Mesenchymal stem cell (in vitro differentiated cells and primary cell): ENCODE data around the gene RNF114.

Source experiments
- DNase-seq: peaks from one replicate; pipeline ENCODE4 v3.0.0-alpha.2; 2013
- H2AFZ ChIP-seq: one replicate; pipeline ENCODE4 v1.6.1; 2013; ENCODE audit warnings: low read depth, mild to moderate bottlenecking, control low read depth, inconsistent platforms, low read length, moderate library complexity
- H2AK5ac ChIP-seq: 2 replicates; pipeline ENCODE4 v1.6.1; 2013; ENCODE audit warnings: low read length, moderate library complexity, mild to moderate bottlenecking, inconsistent platforms; ENCODE audit not compliant: severe bottlenecking
- H2BK120ac ChIP-seq: one replicate; pipeline ENCODE4 v1.6.1; 2013; ENCODE audit warnings: low read depth, mild to moderate bottlenecking, inconsistent platforms, low read length, moderate library complexity
- H2BK12ac ChIP-seq, 2 experiments: one replicate each; pipeline ENCODE4 v1.6.1; 2013; ENCODE audit warnings: inconsistent platforms in 2 of 2, low read length in 2 of 2, mild to moderate bottlenecking in 2 of 2, moderate library complexity in 2 of 2, control low read depth in 1 of 2
- H2BK15ac ChIP-seq: one replicate; pipeline ENCODE4 v1.6.1; 2013; ENCODE audit warnings: mild to moderate bottlenecking, low read depth, inconsistent platforms; ENCODE audit not compliant: poor library complexity, severe bottlenecking
- H2BK5ac ChIP-seq: 2 replicates; pipeline ENCODE4 v1.6.1; 2013; ENCODE audit warnings: low read depth, mild to moderate bottlenecking, low read length, control low read depth, inconsistent platforms; ENCODE audit not compliant: poor library complexity, severe bottlenecking
- H3K14ac ChIP-seq, 2 experiments: one replicate each; pipeline ENCODE4 v1.6.1; 2013; ENCODE audit warnings: inconsistent platforms in 2 of 2, low read length in 2 of 2, control low read depth in 1 of 2, mild to moderate bottlenecking in 1 of 2, moderate library complexity in 1 of 2
- H3K18ac ChIP-seq, 2 experiments: one replicate each; pipeline ENCODE4 v1.6.1; 2013; ENCODE audit warnings: inconsistent platforms in 2 of 2, low read length in 2 of 2, control low read depth in 1 of 2, low read depth in 1 of 2, mild to moderate bottlenecking in 1 of 2
- H3K23ac ChIP-seq, 2 experiments: one replicate each; pipeline ENCODE4 v1.6.1; 2013; ENCODE audit warnings: inconsistent platforms in 2 of 2, low read length in 2 of 2, mild to moderate bottlenecking in 2 of 2, moderate library complexity in 2 of 2, control low read depth in 1 of 2
- H3K27ac ChIP-seq: 2 replicates; pipeline ENCODE4 v1.5.1; 2013; ENCODE audit warnings: mild to moderate bottlenecking, moderate library complexity, low read length, control low read depth, inconsistent platforms; ENCODE audit not compliant: poor library complexity, severe bottlenecking
- H3K27me3 ChIP-seq, 2 experiments: 2 replicates each; pipeline versions ENCODE4 v1.6.1 to v1.7.0; 2013; ENCODE audit warnings: low read length in 2 of 2, mild to moderate bottlenecking in 2 of 2, moderate library complexity in 2 of 2, control low read depth in 1 of 2, inconsistent platforms in 1 of 2; ENCODE audit not compliant: control insufficient read depth in 1 of 2, insufficient read depth in 1 of 2
- H3K36me3 ChIP-seq, 2 experiments: 2 replicates each; pipeline versions ENCODE4 v1.6.1 to v1.7.0; 2013; ENCODE audit warnings: low read length in 2 of 2, control low read depth in 1 of 2, inconsistent platforms in 1 of 2, low read depth in 1 of 2, mild to moderate bottlenecking in 1 of 2; ENCODE audit not compliant: insufficient read depth in 2 of 2, control insufficient read depth in 1 of 2
- H3K4ac ChIP-seq, 2 experiments: one replicate each; pipeline ENCODE4 v1.6.1; 2013; ENCODE audit warnings: inconsistent platforms in 2 of 2, low read length in 2 of 2, mild to moderate bottlenecking in 2 of 2, moderate library complexity in 2 of 2, control low read depth in 1 of 2, low read depth in 1 of 2
- H3K4me1 ChIP-seq: 2 replicates; pipeline ENCODE4 v1.6.1; 2013; ENCODE audit warnings: low read depth, low read length, control low read depth; ENCODE audit not compliant: control insufficient read depth, insufficient read depth
- H3K4me2 ChIP-seq: 2 replicates; pipeline ENCODE4 v1.6.1; 2013; ENCODE audit warnings: low read length, mild to moderate bottlenecking, inconsistent platforms; ENCODE audit not compliant: poor library complexity, severe bottlenecking
- H3K4me3 ChIP-seq, 2 experiments: 2 replicates each; pipeline versions ENCODE4 v1.5.1 to v1.7.0; 2013; ENCODE audit warnings: low read length in 2 of 2, mild to moderate bottlenecking in 2 of 2, control low read depth in 1 of 2, low read depth in 1 of 2; ENCODE audit not compliant: insufficient read depth in 1 of 2
- H3K79me1 ChIP-seq: replicated peaks from 2 replicates; pipeline ENCODE4 v1.6.1; 2013; ENCODE audit warnings: mild to moderate bottlenecking, control low read depth, low read length, inconsistent platforms; ENCODE audit not compliant: poor library complexity, severe bottlenecking
- H3K9ac ChIP-seq: 2 replicates; pipeline ENCODE4 v1.7.0; 2013; ENCODE audit warnings: mild to moderate bottlenecking, low read length, moderate library complexity
- H3K9me3 ChIP-seq: 2 replicates; pipeline ENCODE4 v1.7.0; 2013; ENCODE audit warnings: mild to moderate bottlenecking, low read length; ENCODE audit not compliant: control insufficient read depth
- H4K8ac ChIP-seq: one replicate; pipeline ENCODE4 v1.6.1; 2013; ENCODE audit warnings: inconsistent platforms, mild to moderate bottlenecking, low read length, moderate library complexity
- H4K91ac ChIP-seq: one replicate; pipeline ENCODE4 v1.6.1; 2013; ENCODE audit warnings: mild to moderate bottlenecking, low read length, inconsistent platforms
- WGBS: methylation state at CpG from one replicate; pipeline ENCODE4 v1.1.7; 2013; ENCODE audit warnings: mixed read lengths; 5-methylcytosine and 5-hydroxymethylcytosine counted together

Gene RNF114

DNA sequence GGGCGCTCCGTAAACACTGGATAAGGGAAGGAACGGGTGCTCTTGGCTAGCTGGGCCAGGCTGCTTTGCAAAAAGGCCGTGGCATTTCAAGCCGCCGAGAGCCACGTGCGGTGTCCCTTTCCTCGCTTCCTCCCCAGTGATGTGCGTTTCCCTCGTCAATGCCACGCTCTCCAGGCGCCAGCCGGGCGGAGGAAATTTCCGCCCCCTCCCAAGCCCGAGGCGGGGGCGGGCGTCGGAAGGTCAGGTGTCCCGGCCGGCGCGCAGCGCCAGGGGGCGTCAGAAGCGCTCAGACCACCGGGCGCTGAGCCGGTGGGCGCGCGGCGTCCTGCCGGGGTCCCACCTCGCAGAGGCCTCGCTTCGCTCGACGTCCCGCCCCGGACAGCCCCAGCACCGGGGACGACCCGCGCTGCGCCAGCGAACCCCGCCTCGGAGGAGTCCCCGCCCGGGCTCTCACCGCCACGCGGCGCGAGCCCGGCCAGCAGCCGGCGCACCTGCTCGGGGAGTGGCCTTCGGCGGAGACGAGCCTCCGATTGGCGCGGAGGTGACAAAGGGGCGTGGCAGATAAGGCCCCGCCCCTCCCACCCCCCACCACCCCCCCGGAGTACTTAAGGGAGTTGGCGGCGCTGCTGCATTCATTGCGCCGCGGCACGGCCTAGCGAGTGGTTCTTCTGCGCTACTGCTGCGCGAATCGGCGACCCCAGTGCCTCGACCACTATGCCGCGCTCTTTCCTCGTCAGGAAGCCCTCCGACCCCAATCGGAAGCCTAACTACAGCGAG is 46.3 kb downstream of the RNF114 start, which contains the start of gene SNAI1:
SNAI1 (plus strand) TSS at position 635 of the 777 bp plus-strand sequence; CDS start at position 715, 80 bp downstream.
- Histone ChIP-seq H3K27me3 (peaks cover 0 to 5% of the 10 kb centered on the region in 2 experiments), H3K4me3 (peak within 1 kb of the TSS; percentile 69 to 85), H3K27ac (no peak within 1 kb of the TSS), H3K36me3 (peaks cover 0 to 11% of the 10 kb centered on the region in 2 experiments), H2BK5ac (no peak within 1 kb of the TSS), H2AK5ac (peak within 1 kb of the TSS; percentile 44), H4K8ac (no peak within 1 kb of the TSS), H3K4ac (peak within 1 kb of the TSS; percentile 26 to 81), H3K4me2 (peak within 1 kb of the TSS; percentile 91), H3K23ac (peak within 1 kb of the TSS in 1 of 2 experiments; percentile 91), H3K18ac (peak within 1 kb of the TSS; percentile 82 to 94), H3K9ac (peak within 1 kb of the TSS; percentile 87), H2BK120ac (no peak within 1 kb of the TSS), H3K79me1 (peaks cover 13% of the 10 kb centered on the region), H2BK15ac (peak within 1 kb of the TSS; percentile 52), H4K91ac (peak within 1 kb of the TSS; percentile 88), H3K9me3 (no peaks in the 10 kb centered on the region), H3K14ac (peak within 1 kb of the TSS in 1 of 2 experiments; percentile 95), H3K4me1 (peaks cover 46% of the 10 kb centered on the region), H2BK12ac (peak within 1 kb of the TSS in 1 of 2 experiments; percentile 29), H2AFZ (no peak within 1 kb of the TSS)
- WGBS, result 0% methylated on average over 53 of the region's 90 CpGs
- DNase-seq, result peak; percentile 83

DNA sequence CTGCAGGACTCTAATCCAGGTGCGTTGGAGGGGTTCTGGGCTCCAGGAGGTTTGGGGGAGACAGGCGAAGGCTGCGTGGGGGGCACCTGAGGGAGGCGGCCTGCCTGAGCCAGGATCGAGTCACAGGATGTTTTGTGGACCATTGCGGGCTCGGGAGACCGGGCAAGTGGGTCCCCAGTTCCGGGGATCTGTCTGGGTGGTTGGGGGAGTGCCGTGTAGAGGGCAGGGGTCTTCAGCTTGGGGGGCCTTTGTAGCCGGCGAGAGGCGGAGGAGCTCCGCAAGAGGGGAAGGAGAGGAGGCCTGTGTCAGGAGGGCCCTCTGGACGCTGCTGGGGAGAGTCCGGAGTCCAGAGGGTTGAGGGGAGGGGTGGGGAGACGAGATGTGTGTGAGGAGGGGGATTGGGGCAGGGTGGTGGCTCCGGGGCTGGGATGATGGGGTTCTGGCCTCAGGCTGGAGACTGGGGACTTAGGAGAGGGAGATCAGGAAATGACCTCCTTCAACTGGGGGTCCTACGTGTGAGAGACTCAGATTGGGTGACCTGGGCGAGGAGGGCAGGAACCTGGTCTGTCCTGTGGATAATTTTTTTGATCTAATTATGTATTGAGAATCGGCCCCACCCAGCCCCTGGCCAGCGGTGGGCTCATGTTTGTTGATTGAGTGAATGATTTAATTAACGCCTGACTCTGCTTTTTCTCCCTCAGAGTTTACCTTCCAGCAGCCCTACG is 47.1 kb downstream of the RNF114 start:
- H3K36me3 ChIP-seq, result peaks cover 0 to 19% of the 10 kb centered on the region in 2 experiments
- H3K9ac ChIP-seq, result peak overlapping the region; percentile 87
- no peak overlapping the region for H4K8ac ChIP-seq
- H2BK120ac ChIP-seq, result no peak overlapping the region
- peak overlapping the region; percentile 69 to 85 for H3K4me3 ChIP-seq
- H3K4me2 ChIP-seq, result peak overlapping the region; percentile 80
- no peak overlapping the region for H2BK5ac ChIP-seq
- peak overlapping the region; percentile 82 to 94 for H3K18ac ChIP-seq
- DNase-seq, result no peak
- peak overlapping the region in 1 of 2 experiments; percentile 21 for H2BK12ac ChIP-seq
- H3K9me3 ChIP-seq, result no peaks in the 10 kb centered on the region
- peaks cover 13% of the 10 kb centered on the region for H3K79me1 ChIP-seq
- no peak overlapping the region for H2AFZ ChIP-seq
- peak overlapping the region; percentile 26 to 81 for H3K4ac ChIP-seq
- WGBS, result 3% methylated on average over 21 of the region's 24 CpGs
- peak overlapping the region in 1 of 2 experiments; percentile 95 for H3K14ac ChIP-seq
- H3K4me1 ChIP-seq, result peaks cover 53% of the 10 kb centered on the region
- H4K91ac ChIP-seq, result peak overlapping the region; percentile 88
- H3K27me3 ChIP-seq, result peaks cover 0 to 5% of the 10 kb centered on the region in 2 experiments
- H2AK5ac ChIP-seq, result no peak overlapping the region
- H3K23ac ChIP-seq, result peak overlapping the region in 1 of 2 experiments; percentile 91
- H2BK15ac ChIP-seq, result peak overlapping the region; percentile 52
- no peak overlapping the region for H3K27ac ChIP-seq

- Histone ChIP-seq H3K36me3 (peaks cover 0 to 21% of the 10 kb centered on the region in 2 experiments), H2BK120ac (no peak overlapping the region), H4K91ac (peak overlapping the region; percentile 1), H3K4ac (peak overlapping the region in 1 of 2 experiments; percentile 1), H4K8ac (no peak overlapping the region), H3K4me2 (peak overlapping the region; percentile 80), H3K4me1 (peaks cover 58% of the 10 kb centered on the region), H3K14ac (peak overlapping the region in 1 of 2 experiments; percentile 69), H2BK5ac (no peak overlapping the region), H2BK12ac (peak overlapping the region in 1 of 2 experiments; percentile 42), H2BK15ac (no peak overlapping the region), H3K23ac (peak overlapping the region in 1 of 2 experiments; percentile 46), H2AFZ (no peak overlapping the region), H3K9ac (peak overlapping the region; percentile 87), H3K27ac (no peak overlapping the region), H2AK5ac (no peak overlapping the region), H3K9me3 (no peaks in the 10 kb centered on the region), H3K27me3 (peaks cover 0 to 5% of the 10 kb centered on the region in 2 experiments), H3K4me3 (peak overlapping the region in 1 of 2 experiments; percentile 85), H3K79me1 (peaks cover 13% of the 10 kb centered on the region), H3K18ac (peak overlapping the region in 1 of 2 experiments; percentile 5)
- WGBS, result 37% methylated on average over 18 of the region's 18 CpGs
- peak; percentile 46 for DNase-seq
Measured at GRCh38 chr20:49983848-49984408, 47.7 kb downstream of the RNF114 start.
